DOHH2 (cell line): ENCODE results near the gene CD93.

ENCODE experiments used
- H3F3A ChIP-seq: fragments of 200-600 bp; sonication (generic), shearing (Covaris generic); 2 replicates; pipeline ENCODE4 v1.6.0; 2016; ENCODE audit warnings: antibody characterized with exemption, mild to moderate bottlenecking; ENCODE audit not compliant: control insufficient read depth, insufficient read depth
- H3K27ac ChIP-seq: fragments of 200-600 bp; sonication (generic); 2 replicates; pipeline ENCODE4 v1.5.1; 2014; ENCODE audit warnings: low read depth, mild to moderate bottlenecking, low read length, moderate library complexity
- H3K27me3 ChIP-seq: fragments of 200-600 bp; sonication (generic); 2 replicates; pipeline ENCODE4 v1.6.1; 2014; ENCODE audit warnings: mild to moderate bottlenecking, low read length, mixed read lengths; ENCODE audit not compliant: control insufficient read depth
- H3K36me3 ChIP-seq: fragments of 200-600 bp; sonication (generic); 2 replicates; pipeline ENCODE4 v1.6.1; 2014; ENCODE audit warnings: mild to moderate bottlenecking, low read length, moderate library complexity, mixed read lengths; ENCODE audit not compliant: control insufficient read depth
- H3K4me1 ChIP-seq: fragments of 200-600 bp; sonication (generic); 2 replicates; pipeline ENCODE4 v1.6.1; 2014; ENCODE audit warnings: mild to moderate bottlenecking, low read length, mixed read lengths; ENCODE audit not compliant: control insufficient read depth
- H3K4me2 ChIP-seq: fragments of 200-600 bp; sonication (generic); 2 replicates; pipeline ENCODE4 v1.6.0; 2014; ENCODE audit warnings: mild to moderate bottlenecking, low read length, moderate library complexity
- H3K4me3 ChIP-seq: fragments of 200-600 bp; sonication (generic); 2 replicates; pipeline ENCODE4 v1.5.1; 2014; ENCODE audit warnings: mild to moderate bottlenecking, low read length, mixed read lengths
- H3K79me2 ChIP-seq: fragments of 200-600 bp; sonication (generic); 2 replicates; pipeline ENCODE4 v1.6.1; 2014; ENCODE audit warnings: mild to moderate bottlenecking, low read length, mixed read lengths; ENCODE audit not compliant: control insufficient read depth
- H3K9me2 ChIP-seq: fragments of 200-600 bp; sonication (generic); replicated peaks from 2 replicates; pipeline ENCODE4 v1.6.1; 2014; ENCODE audit warnings: mild to moderate bottlenecking, low read length, mixed read lengths; ENCODE audit not compliant: control insufficient read depth
- H3K9me3 ChIP-seq: fragments of 200-600 bp; sonication (generic); 2 replicates; pipeline ENCODE4 v1.6.1; 2014; ENCODE audit warnings: antibody characterized with exemption, low read length, mixed read lengths; ENCODE audit not compliant: control insufficient read depth, insufficient read depth
- H4K20me1 ChIP-seq: fragments of 200-600 bp; sonication (generic); 2 replicates; pipeline ENCODE4 v1.6.0; 2014; ENCODE audit warnings: low read depth, mild to moderate bottlenecking, antibody characterized with exemption, low read length, moderate library complexity; ENCODE audit not compliant: control insufficient read depth, insufficient read depth
- CTCF ChIP-seq: fragments of 200-600 bp; sonication (generic); IDR thresholded peaks from one replicate; pipeline ENCODE4 v1.5.1; 2014; ENCODE audit warnings: antibody characterized with exemption, mild to moderate bottlenecking, low read depth, low read length; ENCODE audit not compliant: poor library complexity, severe bottlenecking
- EZH2phosphoT487 ChIP-seq: fragments of 200-600 bp; sonication (generic); IDR thresholded peaks from 2 replicates; pipeline ENCODE4 v1.6.1; 2017; ENCODE audit warnings: borderline replicate concordance, mild to moderate bottlenecking, antibody characterized with exemption, low read length, moderate library complexity, mixed read lengths

CD93 gene

GRCh38 chr20:23107466-23107865 is 21.3 kb upstream of the CD93 start:
- Histone ChIP-seq H3K4me3 (no peak overlapping the region), H3K79me2 (no peaks in the 10 kb centered on the region), H3F3A (no peaks in the 10 kb centered on the region), H3K36me3 (no peaks in the 10 kb centered on the region), H3K4me2 (no peak overlapping the region), H3K4me1 (no peaks in the 10 kb centered on the region), H3K9me2 (no peaks in the 10 kb centered on the region), H4K20me1 (no peaks in the 10 kb centered on the region), H3K27me3 (no peaks in the 10 kb centered on the region), H3K27ac (no peak overlapping the region), H3K9me3 (no peaks in the 10 kb centered on the region)
- TF ChIP-seq EZH2phosphoT487, result no peak

GRCh38 chr20:23106271-23106851 is 20.2 kb upstream of the CD93 start:
- Histone ChIP-seq H3K4me2 (no peak overlapping the region), H3K9me3 (no peaks in the 10 kb centered on the region), H3K27me3 (no peaks in the 10 kb centered on the region), H3K79me2 (no peaks in the 10 kb centered on the region), H3K27ac (no peak overlapping the region), H3K36me3 (no peaks in the 10 kb centered on the region), H3K4me3 (no peak overlapping the region), H3K4me1 (no peaks in the 10 kb centered on the region), H3F3A (no peaks in the 10 kb centered on the region), H4K20me1 (no peaks in the 10 kb centered on the region), H3K9me2 (no peaks in the 10 kb centered on the region)
- TF ChIP-seq CTCF, result no peak
- TF ChIP-seq EZH2phosphoT487, result no peak

- TF ChIP-seq CTCF, result no peak
- TF ChIP-seq EZH2phosphoT487, result no peak
Observed at GRCh38 chr20:23105193-23105592, 19.1 kb upstream of the CD93 start.

GRCh38 chr20:23103284-23104018 is 17.3 kb upstream of the CD93 start:
- TF ChIP-seq EZH2phosphoT487 (no peak), CTCF (no peak)
- Histone ChIP-seq H3K4me2 (no peak overlapping the region), H3K9me2 (no peaks in the 10 kb centered on the region), H3F3A (no peaks in the 10 kb centered on the region), H3K36me3 (no peaks in the 10 kb centered on the region), H3K79me2 (no peaks in the 10 kb centered on the region), H3K27me3 (no peaks in the 10 kb centered on the region), H3K4me3 (no peak overlapping the region), H3K9me3 (no peaks in the 10 kb centered on the region), H3K4me1 (no peaks in the 10 kb centered on the region), H3K27ac (no peak overlapping the region), H4K20me1 (no peaks in the 10 kb centered on the region)

More at GRCh38 chr20:23105193-23105592, 19.1 kb upstream of the CD93 start:
- Histone ChIP-seq H4K20me1 (no peaks in the 10 kb centered on the region), H3F3A (no peaks in the 10 kb centered on the region), H3K4me2 (no peak overlapping the region), H3K4me1 (no peaks in the 10 kb centered on the region), H3K9me3 (no peaks in the 10 kb centered on the region), H3K4me3 (no peak overlapping the region), H3K36me3 (no peaks in the 10 kb centered on the region), H3K27me3 (no peaks in the 10 kb centered on the region), H3K27ac (no peak overlapping the region), H3K79me2 (no peaks in the 10 kb centered on the region), H3K9me2 (no peaks in the 10 kb centered on the region)
